Immature natural killer cell (primary cell): ENCODE results near the gene MAGI1. TPM values are rescaled to one million over a fixed set of nuclear protein-coding genes. Genes with fewer than 3 reads are reported as not detected.

Source experiments
- DNase-seq, 3 donors: peaks; one replicate each; pipeline ENCODE4 v3.0.0; 2022; ENCODE audit warnings: mixed read lengths in 1 of 3
- H3K27ac Mint-ChIP-seq, 6 donors: one replicate each; pipeline ENCODE4 v1.8.0; 2020; ENCODE audit warnings: mixed read lengths in 6 of 6, mild to moderate bottlenecking in 5 of 6, inconsistent platforms in 4 of 6, moderate library complexity in 3 of 6
- H3K27me3 Mint-ChIP-seq, 3 donors: one replicate each; pipeline ENCODE4 v1.8.0; 2020 to 2021; ENCODE audit warnings: low read depth in 3 of 3, mild to moderate bottlenecking in 3 of 3, mixed read lengths in 3 of 3, moderate library complexity in 3 of 3, inconsistent platforms in 1 of 3
- H3K36me3 Mint-ChIP-seq, 3 donors: one replicate each; pipeline ENCODE4 v1.8.0; 2020; ENCODE audit warnings: mixed read lengths in 3 of 3, inconsistent platforms in 2 of 3, mild to moderate bottlenecking in 2 of 3
- H3K4me1 Mint-ChIP-seq, 2 donors: one replicate each; pipeline ENCODE4 v1.8.0; 2020; ENCODE audit warnings: inconsistent platforms in 2 of 2, mild to moderate bottlenecking in 2 of 2, mixed read lengths in 2 of 2, moderate library complexity in 1 of 2
- H3K4me3 Mint-ChIP-seq, 5 donors: one replicate each; pipeline ENCODE4 v1.8.0; 2020; ENCODE audit warnings: mild to moderate bottlenecking in 5 of 5, mixed read lengths in 5 of 5, inconsistent platforms in 3 of 5, moderate library complexity in 3 of 5
- H3K9me3 Mint-ChIP-seq, 6 donors: one replicate each; pipeline ENCODE4 v1.8.0; 2020; ENCODE audit warnings: mild to moderate bottlenecking in 6 of 6, mixed read lengths in 6 of 6, inconsistent platforms in 4 of 6, moderate library complexity in 3 of 6
- polyA plus RNA-seq, 3 donors: library from polyadenylated mRNA; unstranded; fragments of 300-500 nt; fragmentation: Illumina TruSeq; gene quantifications; one replicate each; pipeline ENCODE4 v1.2.3, GENCODE V29; 2021

Gene MAGI1
- polyA plus RNA-seq, 3 donors from 2014 or later: not detected

- no peaks in the 10 kb centered on the region for H3K36me3 Mint-ChIP-seq
- H3K4me1 Mint-ChIP-seq: no peaks in the 10 kb centered on the region
- H3K4me3 Mint-ChIP-seq: no peak overlapping the region
- H3K9me3 Mint-ChIP-seq: peaks cover 0 to 32% (median 15%) of the 10 kb centered on the region in 6 donors
- H3K27ac Mint-ChIP-seq: no peak overlapping the region
- no peak for DNase-seq
- H3K27me3 Mint-ChIP-seq: peaks cover 0 to 4% (median 0%) of the 10 kb centered on the region in 3 donors
Measured at GRCh38 chr3:65326574-65326973, 712.1 kb downstream of the MAGI1 start.

GRCh38 chr3:65322910-65323309 is 715.8 kb downstream of the MAGI1 start:
- Mint-ChIP-seq H3K27me3 (peaks cover 0 to 4% (median 0%) of the 10 kb centered on the region in 3 donors), H3K27ac (no peak overlapping the region), H3K9me3 (peaks cover 0 to 30% (median 18%) of the 10 kb centered on the region in 6 donors), H3K36me3 (no peaks in the 10 kb centered on the region), H3K4me3 (no peak overlapping the region), H3K4me1 (no peaks in the 10 kb centered on the region)
- no peak for DNase-seq

GRCh38 chr3:65318231-65318630 is 720.5 kb downstream of the MAGI1 start:
- Mint-ChIP-seq H3K27ac (no peak overlapping the region), H3K9me3 (peaks cover 0 to 31% (median 17%) of the 10 kb centered on the region in 6 donors), H3K4me3 (no peak overlapping the region), H3K27me3 (peaks cover 0 to 2% (median 0%) of the 10 kb centered on the region in 3 donors), H3K36me3 (no peaks in the 10 kb centered on the region), H3K4me1 (no peaks in the 10 kb centered on the region)
- no peak for DNase-seq

DNA sequence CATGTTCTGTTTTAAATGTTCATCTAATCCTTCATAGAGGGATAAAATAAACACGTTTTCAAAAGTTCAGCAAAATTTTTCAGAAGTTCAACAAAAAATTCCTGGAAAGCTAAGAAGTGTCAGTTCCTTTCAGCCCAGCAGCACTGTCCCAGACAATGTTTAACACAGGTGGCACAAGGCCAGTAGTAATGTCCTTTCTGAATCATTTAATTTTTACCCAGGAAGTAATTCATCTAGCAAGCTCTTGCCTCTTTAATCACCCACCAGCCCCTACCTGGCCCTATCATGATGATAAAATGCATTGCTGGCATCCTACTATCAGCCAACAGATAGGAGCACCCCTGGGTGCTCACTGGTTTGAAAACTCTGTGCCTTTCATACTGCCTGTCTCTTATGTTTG is 723.8 kb downstream of the MAGI1 start:
- H3K9me3 Mint-ChIP-seq: peaks cover under 1 to 13% (median 8%) of the 10 kb centered on the region in 6 donors
- no peaks in the 10 kb centered on the region for H3K4me1 Mint-ChIP-seq
- no peak overlapping the region for H3K27ac Mint-ChIP-seq
- no peaks in the 10 kb centered on the region for H3K36me3 Mint-ChIP-seq
- no peaks in the 10 kb centered on the region for H3K27me3 Mint-ChIP-seq
- no peak overlapping the region for H3K4me3 Mint-ChIP-seq
- no peak for DNase-seq

- Mint-ChIP-seq H3K4me3 (no peak overlapping the region), H3K9me3 (peaks cover 1 to 18% (median 10%) of the 10 kb centered on the region in 6 donors), H3K27ac (no peak overlapping the region), H3K4me1 (no peaks in the 10 kb centered on the region), H3K27me3 (no peaks in the 10 kb centered on the region), H3K36me3 (no peaks in the 10 kb centered on the region)
- DNase-seq: no peak
Measured at GRCh38 chr3:65314269-65314668, 724.4 kb downstream of the MAGI1 start.

GRCh38 chr3:65313666-65314065 is 725.1 kb downstream of the MAGI1 start:
- peaks cover 1 to 18% (median 8%) of the 10 kb centered on the region in 6 donors for H3K9me3 Mint-ChIP-seq
- no peak overlapping the region for H3K4me3 Mint-ChIP-seq
- H3K27ac Mint-ChIP-seq: no peak overlapping the region
- DNase-seq: no peak
- no peaks in the 10 kb centered on the region for H3K36me3 Mint-ChIP-seq
- no peaks in the 10 kb centered on the region for H3K4me1 Mint-ChIP-seq
- no peaks in the 10 kb centered on the region for H3K27me3 Mint-ChIP-seq

DNA sequence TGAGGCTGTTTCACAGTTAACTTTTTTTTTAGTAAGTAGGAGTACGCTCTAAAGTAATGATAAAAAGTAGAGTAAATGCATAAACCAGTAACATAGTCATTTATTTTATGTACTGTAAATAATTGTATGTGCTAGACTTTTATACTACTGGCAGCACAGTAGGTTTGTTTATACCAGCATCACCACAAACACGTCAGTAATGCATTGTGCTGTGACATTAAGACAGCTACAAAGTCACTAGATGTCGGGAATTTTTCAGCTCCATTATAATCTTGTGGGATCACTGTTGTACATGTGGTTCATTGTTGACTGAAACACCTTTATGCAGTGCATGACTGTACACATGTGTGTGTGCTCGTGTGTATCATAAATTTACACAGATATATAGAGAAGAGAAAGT is 732.9 kb downstream of the MAGI1 start:
- Mint-ChIP-seq H3K36me3 (no peaks in the 10 kb centered on the region), H3K4me3 (no peak overlapping the region), H3K4me1 (no peaks in the 10 kb centered on the region), H3K27ac (no peak overlapping the region), H3K27me3 (peaks cover under 1 to 2% (median 1%) of the 10 kb centered on the region in 3 donors), H3K9me3 (peaks cover 8 to 38% (median 12%) of the 10 kb centered on the region in 6 donors)
- DNase-seq: no peak

Other genes starting within 250 kb of the MAGI1 start
- gene SLC25A26, start 182.1 kb upstream of the MAGI1 start, polyA plus RNA-seq: 10 to 100 TPM; 27.1 to 52.3 (median 43.3) TPM